Endothelial cell of umbilical vein (primary cell): ENCODE measurements around the gene SKIDA1. TPM values are rescaled to one million over a fixed set of nuclear protein-coding genes. Genes with fewer than 3 reads are reported as not detected.
A peak's percentile ranks its signal among the peaks of the same experiment; 100 is the strongest.

Experiments used
- BruUV-seq: library from RNA; stranded (reverse); fragments of 400-500 nt; replicated peaks from 2 replicates; lab custom pipeline; 2021; lab: Mats Ljungman, UMichigan
- CTCF ChIA-PET: fragments of 300-600, 350-600 bp; sonication (Branson Sonifier 250); formaldehyde crosslinking; loops from one replicate; lab custom pipeline; 2021; ENCODE audit warnings: antibody characterized with exemption, inconsistent platforms; lab: Charles Lee
- POLR2A ChIA-PET: fragments of 300-600, 350-600 bp; sonication (Branson Sonifier 250); formaldehyde crosslinking; loops from one replicate; lab custom pipeline; 2021; ENCODE audit warnings: antibody characterized with exemption, inconsistent platforms; lab: Charles Lee
- DNase-seq: peaks from one replicate; pipeline ENCODE4 v3.0.0-alpha.2; 2011; ENCODE audit warnings: low read depth, low spot score
- FAIRE-seq: peaks from 2 replicates; lab custom pipeline; 2011; peaks lifted over from hg19 to GRCh38; lab: Jason Lieb, UNC
- H2AFZ ChIP-seq: 2 replicates; pipeline ENCODE4 v1.6.0; 2012; ENCODE audit warnings: low read depth, low read length, control low read depth, inconsistent platforms
- H3K27ac ChIP-seq: 2 replicates; pipeline ENCODE4 v1.5.1; 2011; ENCODE audit warnings: low read depth, mild to moderate bottlenecking, control low read depth, low read length, moderate library complexity; ENCODE audit not compliant: insufficient read depth
- H3K27me3 ChIP-seq, 2 experiments: 2 replicates each; pipeline versions ENCODE4 v1.6.0 to v1.6.1; 2011; ENCODE audit warnings: low read length in 2 of 2, mixed read lengths in 1 of 2; ENCODE audit not compliant: control insufficient read depth in 2 of 2, insufficient read depth in 2 of 2
- H3K36me3 ChIP-seq, 2 experiments: 2 replicates in 1 of 2; 3 replicates in 1 of 2; pipeline ENCODE4 v1.5.1; 2011; ENCODE audit warnings: low read length in 2 of 2, mild to moderate bottlenecking in 1 of 2, moderate library complexity in 1 of 2; ENCODE audit not compliant: control insufficient read depth in 2 of 2, insufficient read depth in 2 of 2; ENCODE audit errors: extremely low read depth in 1 of 2
- H3K4me1 ChIP-seq: 3 replicates; pipeline ENCODE4 v1.5.1; 2011; ENCODE audit warnings: mild to moderate bottlenecking, low read length; ENCODE audit not compliant: control insufficient read depth, insufficient read depth; ENCODE audit errors: extremely low read depth
- H3K4me2 ChIP-seq: 2 replicates; pipeline ENCODE4 v1.6.1; 2011; ENCODE audit warnings: low read length, control low read depth, mixed read lengths; ENCODE audit not compliant: insufficient read depth
- H3K4me3 ChIP-seq, 3 experiments: fragments of 200-600 bp in 1 of 3; sonication (generic), shearing (Covaris generic) in 1 of 3; replicated peaks in 1 of 3; 2 replicates each; pipeline ENCODE4 v1.5.1; 2011 to 2016; ENCODE audit warnings: control low read depth in 3 of 3, low read length in 3 of 3, mild to moderate bottlenecking in 2 of 3, inconsistent platforms in 1 of 3, low read depth in 1 of 3, moderate library complexity in 1 of 3; ENCODE audit not compliant: insufficient read depth in 1 of 3
- H3K79me2 ChIP-seq: 2 replicates; pipeline ENCODE4 v1.6.0; 2012; ENCODE audit warnings: low read length, inconsistent platforms; ENCODE audit not compliant: control insufficient read depth, insufficient read depth
- H3K9ac ChIP-seq: replicated peaks from 2 replicates; pipeline ENCODE3; 2011; ENCODE audit warnings: low read length, control low read depth; ENCODE audit not compliant: insufficient read depth; ENCODE audit errors: extremely low read depth
- H3K9me1 ChIP-seq: replicated peaks from 3 replicates; pipeline ENCODE4 v1.6.0; 2011; ENCODE audit warnings: mild to moderate bottlenecking, low read length; ENCODE audit not compliant: control insufficient read depth, insufficient read depth; ENCODE audit errors: extremely low read depth
- H3K9me3 ChIP-seq: replicated peaks from 2 replicates; pipeline ENCODE4 v1.5.1; 2012; ENCODE audit warnings: low read length, inconsistent platforms; ENCODE audit not compliant: control insufficient read depth, insufficient read depth
- H4K20me1 ChIP-seq: replicated peaks from 2 replicates; pipeline ENCODE3; 2011; ENCODE audit warnings: mild to moderate bottlenecking, low read length; ENCODE audit not compliant: control insufficient read depth, insufficient read depth; ENCODE audit errors: extremely low read depth
- EZH2 ChIP-seq: IDR thresholded peaks from 2 replicates; pipeline ENCODE4 v1.6.1; 2012; ENCODE audit warnings: borderline replicate concordance, low read depth, mild to moderate bottlenecking, moderate library complexity, low read length, inconsistent platforms; ENCODE audit not compliant: severe bottlenecking
- FOS ChIP-seq: IDR thresholded peaks from 2 replicates; pipeline ENCODE4 v1.6.1; 2011; ENCODE audit warnings: mild to moderate bottlenecking, low read length, moderate library complexity, borderline replicate concordance; ENCODE audit not compliant: insufficient read depth
- GATA2 ChIP-seq: IDR thresholded peaks from 2 replicates; pipeline ENCODE4 v1.7.0; 2011; ENCODE audit warnings: low read depth, mild to moderate bottlenecking, moderate library complexity, mixed read lengths, low read length; ENCODE audit not compliant: insufficient read length, insufficient read depth
- JUN ChIP-seq: IDR thresholded peaks from 2 replicates; pipeline ENCODE4 v1.6.1; 2011; ENCODE audit warnings: borderline replicate concordance, low read depth; ENCODE audit not compliant: insufficient read length, insufficient read depth
- MAX ChIP-seq: IDR thresholded peaks from 2 replicates; pipeline ENCODE4 v1.6.1; 2011; ENCODE audit not compliant: insufficient read depth, insufficient read length
- MYC ChIP-seq: IDR thresholded peaks from one replicate; pipeline ENCODE4 v1.6.1; 2011; ENCODE audit warnings: mild to moderate bottlenecking, low read depth, low read length
- POLR2A ChIP-seq: IDR thresholded peaks from 2 replicates; pipeline ENCODE4 v1.6.1; 2012; ENCODE audit warnings: low read depth, mild to moderate bottlenecking, control low read depth, low read length
- POLR2AphosphoS5 ChIP-seq: IDR thresholded peaks from 2 replicates; pipeline ENCODE4 v1.6.1; 2012; ENCODE audit warnings: low read depth, mild to moderate bottlenecking, control low read depth, low read length, moderate library complexity; ENCODE audit not compliant: insufficient read depth
- dilution Hi-C: fragments of 300-500 bp; cut with MboI; formaldehyde crosslinking; loops from one replicate; pipeline ENCODE4 v1.15.0; 2019; ENCODE audit warnings: low sequenced_read_pairs; ENCODE audit not compliant: extremely low pct_ligation_motif_present
- intact Hi-C: fragments of 100-400 bp; cut with micrococcal nuclease; formaldehyde crosslinking; loops from one replicate; pipeline ENCODE4 v1.10.0; 2022
- polyA plus RNA-seq, 4 experiments: library from polyadenylated mRNA; depleted of rRNA in 3 of 4; stranded (reverse) in 3 of 4; unstranded in 1 of 4; fragments of >200 nt; gene quantifications; 2 replicates each; pipeline versions ENCODE4 v1.2.1 to v1.2.3, GENCODE V29; 2011 to 2012; ENCODE audit warnings: missing spikeins in 1 of 4
- total RNA-seq: library from RNA; stranded (reverse); gene quantifications from 2 replicates; pipeline ENCODE4 v1.2.3, GENCODE V29; 2021
- TF ChIP-seq, protein P1 (sequence below), 2 donors: IDR thresholded peaks; 1 replicate in 1 of 2; 2 replicates in 1 of 2; pipeline ENCODE4 v1.5.1; 2011; ENCODE audit warnings: low read length in 2 of 2, mild to moderate bottlenecking in 2 of 2, moderate library complexity in 2 of 2, control low read depth in 1 of 2, inconsistent platforms in 1 of 2, low read depth in 1 of 2; ENCODE audit not compliant: insufficient read depth in 1 of 2; ENCODE audit errors: extremely low read depth in 1 of 2

The SKIDA1 gene
- total and polyA plus RNA-seq, 2 donors (not counting 3 experiments of a cell fraction or from before 2014, with no cell fraction given) = 0.21 to 0.71 TPM

- DNase-seq (no peak), FAIRE-seq (no peak)
- H3K9me3 ChIP-seq = no peaks in the 10 kb centered on the region
- peak overlapping the region; percentile 7 for H2AFZ ChIP-seq
- ChIA-PET POLR2A (interaction anchor here (0.7 to 0.9 kb wide), 5 partner anchors 8 to 911 kb away, joined by 3 to 4 read pairs (median 3); no protein-coding TSS in a partner anchor), CTCF (interaction anchor here (0.8 to 1.8 kb wide), 10 partner anchors 9 to 475 kb away, joined by 3 to 22 read pairs (median 5); partner anchors contain the start of gene MLLT10)
- TF ChIP-seq MYC (no peak), FOS (no peak), POLR2AphosphoS5 (no peak), MAX (no peak), EZH2 (no peak), GATA2 (no peak), JUN (no peak), POLR2A (no peak)
- TF ChIP-seq, protein P1, sequence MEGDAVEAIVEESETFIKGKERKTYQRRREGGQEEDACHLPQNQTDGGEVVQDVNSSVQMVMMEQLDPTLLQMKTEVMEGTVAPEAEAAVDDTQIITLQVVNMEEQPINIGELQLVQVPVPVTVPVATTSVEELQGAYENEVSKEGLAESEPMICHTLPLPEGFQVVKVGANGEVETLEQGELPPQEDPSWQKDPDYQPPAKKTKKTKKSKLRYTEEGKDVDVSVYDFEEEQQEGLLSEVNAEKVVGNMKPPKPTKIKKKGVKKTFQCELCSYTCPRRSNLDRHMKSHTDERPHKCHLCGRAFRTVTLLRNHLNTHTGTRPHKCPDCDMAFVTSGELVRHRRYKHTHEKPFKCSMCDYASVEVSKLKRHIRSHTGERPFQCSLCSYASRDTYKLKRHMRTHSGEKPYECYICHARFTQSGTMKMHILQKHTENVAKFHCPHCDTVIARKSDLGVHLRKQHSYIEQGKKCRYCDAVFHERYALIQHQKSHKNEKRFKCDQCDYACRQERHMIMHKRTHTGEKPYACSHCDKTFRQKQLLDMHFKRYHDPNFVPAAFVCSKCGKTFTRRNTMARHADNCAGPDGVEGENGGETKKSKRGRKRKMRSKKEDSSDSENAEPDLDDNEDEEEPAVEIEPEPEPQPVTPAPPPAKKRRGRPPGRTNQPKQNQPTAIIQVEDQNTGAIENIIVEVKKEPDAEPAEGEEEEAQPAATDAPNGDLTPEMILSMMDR (IDR thresholded peaks at IDR 0.05; ENCODE audit: extremely low read depth in 1 of 2, insufficient read depth in 1 of 2, low read depth in 1 of 2, low read length in 2 of 2) = no peak
- no peaks in the 10 kb centered on the region for H3K36me3 ChIP-seq
- intact Hi-C loops = loop anchor here (5.0 kb wide), 1 partner anchor 484 kb away; the partner anchor contains the start of gene DNAJC1
- no peak overlapping the region for H3K9ac ChIP-seq
- no TSS peak for BruUV-seq
- peak overlapping the region; percentile 93 for H3K4me2 ChIP-seq
- H3K9me1 ChIP-seq = no peaks in the 10 kb centered on the region
- no peak overlapping the region for H3K27ac ChIP-seq
- no peaks in the 10 kb centered on the region for H3K79me2 ChIP-seq
- H3K4me3 ChIP-seq = peak overlapping the region; percentile 40 to 91 (median 86)
- dilution Hi-C loops = no loop called here
- peaks cover 26% of the 10 kb centered on the region for H3K4me1 ChIP-seq
- no peaks in the 10 kb centered on the region for H3K27me3 ChIP-seq
- no peaks in the 10 kb centered on the region for H4K20me1 ChIP-seq
Measured at GRCh38 chr10:21518149-21518640, 7.3 kb downstream of the SKIDA1 start.
